ENCODE data around the gene EDNRB. TPM values are rescaled to one million over a fixed set of nuclear protein-coding genes. Genes with fewer than 3 reads are reported as not detected.

Gene EDNRB
- total and polyA plus RNA-seq, 2 of the 8 experiments (the other 6 are each of a cell fraction or from before 2014, with no cell fraction given): 15.8 to 73.2 TPM

DNA sequence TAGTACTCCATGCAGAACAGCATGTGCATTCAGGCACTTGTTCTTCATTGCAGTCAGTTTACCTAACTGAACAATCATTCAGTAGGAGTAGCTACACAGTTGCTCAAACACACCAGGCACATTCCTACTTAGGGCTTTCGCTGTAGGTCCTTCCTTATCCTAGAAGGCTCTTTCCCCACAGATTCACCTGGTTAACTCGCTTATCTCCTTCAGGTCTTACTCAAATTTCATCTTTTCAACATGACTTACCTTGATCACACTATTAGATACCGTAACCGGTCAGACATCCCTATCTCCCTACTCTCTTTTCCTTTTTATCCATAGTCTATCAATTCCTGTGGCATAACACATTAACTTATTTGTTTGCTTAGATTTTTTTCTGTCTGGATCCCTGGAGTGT is 14.6 kb downstream of the EDNRB start (continued):
- TF ChIP-seq, protein P1, sequence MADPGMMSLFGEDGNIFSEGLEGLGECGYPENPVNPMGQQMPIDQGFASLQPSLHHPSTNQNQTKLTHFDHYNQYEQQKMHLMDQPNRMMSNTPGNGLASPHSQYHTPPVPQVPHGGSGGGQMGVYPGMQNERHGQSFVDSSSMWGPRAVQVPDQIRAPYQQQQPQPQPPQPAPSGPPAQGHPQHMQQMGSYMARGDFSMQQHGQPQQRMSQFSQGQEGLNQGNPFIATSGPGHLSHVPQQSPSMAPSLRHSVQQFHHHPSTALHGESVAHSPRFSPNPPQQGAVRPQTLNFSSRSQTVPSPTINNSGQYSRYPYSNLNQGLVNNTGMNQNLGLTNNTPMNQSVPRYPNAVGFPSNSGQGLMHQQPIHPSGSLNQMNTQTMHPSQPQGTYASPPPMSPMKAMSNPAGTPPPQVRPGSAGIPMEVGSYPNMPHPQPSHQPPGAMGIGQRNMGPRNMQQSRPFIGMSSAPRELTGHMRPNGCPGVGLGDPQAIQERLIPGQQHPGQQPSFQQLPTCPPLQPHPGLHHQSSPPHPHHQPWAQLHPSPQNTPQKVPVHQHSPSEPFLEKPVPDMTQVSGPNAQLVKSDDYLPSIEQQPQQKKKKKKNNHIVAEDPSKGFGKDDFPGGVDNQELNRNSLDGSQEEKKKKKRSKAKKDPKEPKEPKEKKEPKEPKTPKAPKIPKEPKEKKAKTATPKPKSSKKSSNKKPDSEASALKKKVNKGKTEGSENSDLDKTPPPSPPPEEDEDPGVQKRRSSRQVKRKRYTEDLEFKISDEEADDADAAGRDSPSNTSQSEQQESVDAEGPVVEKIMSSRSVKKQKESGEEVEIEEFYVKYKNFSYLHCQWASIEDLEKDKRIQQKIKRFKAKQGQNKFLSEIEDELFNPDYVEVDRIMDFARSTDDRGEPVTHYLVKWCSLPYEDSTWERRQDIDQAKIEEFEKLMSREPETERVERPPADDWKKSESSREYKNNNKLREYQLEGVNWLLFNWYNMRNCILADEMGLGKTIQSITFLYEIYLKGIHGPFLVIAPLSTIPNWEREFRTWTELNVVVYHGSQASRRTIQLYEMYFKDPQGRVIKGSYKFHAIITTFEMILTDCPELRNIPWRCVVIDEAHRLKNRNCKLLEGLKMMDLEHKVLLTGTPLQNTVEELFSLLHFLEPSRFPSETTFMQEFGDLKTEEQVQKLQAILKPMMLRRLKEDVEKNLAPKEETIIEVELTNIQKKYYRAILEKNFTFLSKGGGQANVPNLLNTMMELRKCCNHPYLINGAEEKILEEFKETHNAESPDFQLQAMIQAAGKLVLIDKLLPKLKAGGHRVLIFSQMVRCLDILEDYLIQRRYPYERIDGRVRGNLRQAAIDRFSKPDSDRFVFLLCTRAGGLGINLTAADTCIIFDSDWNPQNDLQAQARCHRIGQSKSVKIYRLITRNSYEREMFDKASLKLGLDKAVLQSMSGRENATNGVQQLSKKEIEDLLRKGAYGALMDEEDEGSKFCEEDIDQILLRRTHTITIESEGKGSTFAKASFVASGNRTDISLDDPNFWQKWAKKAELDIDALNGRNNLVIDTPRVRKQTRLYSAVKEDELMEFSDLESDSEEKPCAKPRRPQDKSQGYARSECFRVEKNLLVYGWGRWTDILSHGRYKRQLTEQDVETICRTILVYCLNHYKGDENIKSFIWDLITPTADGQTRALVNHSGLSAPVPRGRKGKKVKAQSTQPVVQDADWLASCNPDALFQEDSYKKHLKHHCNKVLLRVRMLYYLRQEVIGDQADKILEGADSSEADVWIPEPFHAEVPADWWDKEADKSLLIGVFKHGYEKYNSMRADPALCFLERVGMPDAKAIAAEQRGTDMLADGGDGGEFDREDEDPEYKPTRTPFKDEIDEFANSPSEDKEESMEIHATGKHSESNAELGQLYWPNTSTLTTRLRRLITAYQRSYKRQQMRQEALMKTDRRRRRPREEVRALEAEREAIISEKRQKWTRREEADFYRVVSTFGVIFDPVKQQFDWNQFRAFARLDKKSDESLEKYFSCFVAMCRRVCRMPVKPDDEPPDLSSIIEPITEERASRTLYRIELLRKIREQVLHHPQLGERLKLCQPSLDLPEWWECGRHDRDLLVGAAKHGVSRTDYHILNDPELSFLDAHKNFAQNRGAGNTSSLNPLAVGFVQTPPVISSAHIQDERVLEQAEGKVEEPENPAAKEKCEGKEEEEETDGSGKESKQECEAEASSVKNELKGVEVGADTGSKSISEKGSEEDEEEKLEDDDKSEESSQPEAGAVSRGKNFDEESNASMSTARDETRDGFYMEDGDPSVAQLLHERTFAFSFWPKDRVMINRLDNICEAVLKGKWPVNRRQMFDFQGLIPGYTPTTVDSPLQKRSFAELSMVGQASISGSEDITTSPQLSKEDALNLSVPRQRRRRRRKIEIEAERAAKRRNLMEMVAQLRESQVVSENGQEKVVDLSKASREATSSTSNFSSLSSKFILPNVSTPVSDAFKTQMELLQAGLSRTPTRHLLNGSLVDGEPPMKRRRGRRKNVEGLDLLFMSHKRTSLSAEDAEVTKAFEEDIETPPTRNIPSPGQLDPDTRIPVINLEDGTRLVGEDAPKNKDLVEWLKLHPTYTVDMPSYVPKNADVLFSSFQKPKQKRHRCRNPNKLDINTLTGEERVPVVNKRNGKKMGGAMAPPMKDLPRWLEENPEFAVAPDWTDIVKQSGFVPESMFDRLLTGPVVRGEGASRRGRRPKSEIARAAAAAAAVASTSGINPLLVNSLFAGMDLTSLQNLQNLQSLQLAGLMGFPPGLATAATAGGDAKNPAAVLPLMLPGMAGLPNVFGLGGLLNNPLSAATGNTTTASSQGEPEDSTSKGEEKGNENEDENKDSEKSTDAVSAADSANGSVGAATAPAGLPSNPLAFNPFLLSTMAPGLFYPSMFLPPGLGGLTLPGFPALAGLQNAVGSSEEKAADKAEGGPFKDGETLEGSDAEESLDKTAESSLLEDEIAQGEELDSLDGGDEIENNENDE (IDR thresholded peaks at IDR 0.05; ENCODE audit: insufficient replicate concordance, low read length): no peak
- no peak for TF ChIP-seq CBX5 (IDR thresholded peaks at IDR 0.05; ENCODE audit: low read depth, low read length)
- TF ChIP-seq, protein P2, sequence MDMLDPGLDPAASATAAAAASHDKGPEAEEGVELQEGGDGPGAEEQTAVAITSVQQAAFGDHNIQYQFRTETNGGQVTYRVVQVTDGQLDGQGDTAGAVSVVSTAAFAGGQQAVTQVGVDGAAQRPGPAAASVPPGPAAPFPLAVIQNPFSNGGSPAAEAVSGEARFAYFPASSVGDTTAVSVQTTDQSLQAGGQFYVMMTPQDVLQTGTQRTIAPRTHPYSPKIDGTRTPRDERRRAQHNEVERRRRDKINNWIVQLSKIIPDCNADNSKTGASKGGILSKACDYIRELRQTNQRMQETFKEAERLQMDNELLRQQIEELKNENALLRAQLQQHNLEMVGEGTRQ (IDR thresholded peaks at IDR 0.05; ENCODE audit: low read length): no peak
- no peak for TF ChIP-seq TBP (IDR thresholded peaks at IDR 0.05; ENCODE audit: low read depth, low read length)
- no peak for TF ChIP-seq FOSL1 (IDR thresholded peaks at IDR 0.05; ENCODE audit: insufficient read depth, low read depth, low read length)
- TF ChIP-seq RAD21 (IDR thresholded peaks at IDR 0.05 in 1 of 2, conservative IDR thresholded peaks at IDR 0.05 in 1 of 2; ENCODE audit: low read depth in 2 of 2, low read length in 2 of 2): no peak
- TF ChIP-seq SUZ12 (IDR thresholded peaks at IDR 0.05; ENCODE audit: low read length): no peak

Measured in H1 (cell line).